ENCODE measurements around the gene SYT17. TPM values are rescaled to one million over a fixed set of nuclear protein-coding genes. Genes with fewer than 3 reads are reported as not detected.

The SYT17 gene
- polyA plus RNA-seq, 3 donors: 0.81 to 4.9 (median 1.1) TPM

DNA sequence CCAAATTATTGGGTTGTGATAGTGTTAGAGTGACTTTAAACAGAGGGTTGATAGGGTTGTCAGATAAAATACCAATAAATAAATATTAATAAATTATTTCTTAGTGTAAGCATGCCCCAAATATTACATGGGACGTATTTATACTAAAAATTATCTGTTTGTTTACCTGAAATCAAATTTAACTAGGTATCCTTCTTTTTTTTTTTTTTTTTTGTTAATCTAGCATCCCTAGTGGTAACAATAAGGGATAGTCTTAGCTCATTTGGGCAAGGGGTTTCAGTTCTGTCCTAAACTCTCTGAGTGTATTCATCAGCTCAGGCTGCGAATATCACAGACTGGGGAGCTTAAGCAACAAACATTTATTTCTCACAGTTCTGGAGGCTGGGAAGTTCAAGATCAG lies 118.8 kb downstream of the SYT17 start:
- no peaks in the 10 kb centered on the region for H3K36me3 ChIP-seq (replicated peaks in 1 of 2; ENCODE audit: control insufficient read depth in 1 of 2, insufficient read depth in 2 of 2, low read length in 2 of 2)
- H2AFZ ChIP-seq (ENCODE audit: insufficient read depth, low read depth, low read length, poor library complexity, severe bottlenecking): no peak overlapping the region
- H3K27ac ChIP-seq (ENCODE audit: low read depth in 1 of 2, low read length in 2 of 2): no peak overlapping the region
- no peak overlapping the region for H3K4me2 ChIP-seq (replicated peaks; ENCODE audit: extremely low read depth, low read length, poor library complexity, severe bottlenecking)
- peaks cover 0 to 3% of the 10 kb centered on the region in 2 donors for H3K4me1 ChIP-seq (ENCODE audit: control insufficient read depth in 1 of 2, insufficient read depth in 2 of 2, low read length in 2 of 2)
- H3K9me3 ChIP-seq (replicated peaks in 1 of 2; ENCODE audit: control insufficient read depth in 1 of 2, insufficient read depth in 1 of 2, low read length in 2 of 2): no peaks in the 10 kb centered on the region
- H3K9me3 Mint-ChIP-seq: no peaks in the 10 kb centered on the region
- H3K4me3 ChIP-seq (replicated peaks in 1 of 3; ENCODE audit: low read depth in 2 of 3, low read length in 3 of 3): no peak overlapping the region
- H3K4me1 Mint-ChIP-seq: peaks cover 10% of the 10 kb centered on the region
- intact Hi-C loops (cut with micrococcal nuclease): no loop called here
- WGBS (ENCODE audit: insufficient coverage): no CpG with 5 or more reads among the region's 2 CpGs
- peaks cover 2 to 4% of the 10 kb centered on the region in 2 donors for H3K27me3 ChIP-seq (ENCODE audit: control insufficient read depth in 2 of 2, insufficient read depth in 2 of 2, low read length in 2 of 2)
- no peak overlapping the region for H3K27ac Mint-ChIP-seq
- H4K20me1 ChIP-seq (ENCODE audit: insufficient read depth, low read length): no peaks in the 10 kb centered on the region
- TF ChIP-seq, protein P1, sequence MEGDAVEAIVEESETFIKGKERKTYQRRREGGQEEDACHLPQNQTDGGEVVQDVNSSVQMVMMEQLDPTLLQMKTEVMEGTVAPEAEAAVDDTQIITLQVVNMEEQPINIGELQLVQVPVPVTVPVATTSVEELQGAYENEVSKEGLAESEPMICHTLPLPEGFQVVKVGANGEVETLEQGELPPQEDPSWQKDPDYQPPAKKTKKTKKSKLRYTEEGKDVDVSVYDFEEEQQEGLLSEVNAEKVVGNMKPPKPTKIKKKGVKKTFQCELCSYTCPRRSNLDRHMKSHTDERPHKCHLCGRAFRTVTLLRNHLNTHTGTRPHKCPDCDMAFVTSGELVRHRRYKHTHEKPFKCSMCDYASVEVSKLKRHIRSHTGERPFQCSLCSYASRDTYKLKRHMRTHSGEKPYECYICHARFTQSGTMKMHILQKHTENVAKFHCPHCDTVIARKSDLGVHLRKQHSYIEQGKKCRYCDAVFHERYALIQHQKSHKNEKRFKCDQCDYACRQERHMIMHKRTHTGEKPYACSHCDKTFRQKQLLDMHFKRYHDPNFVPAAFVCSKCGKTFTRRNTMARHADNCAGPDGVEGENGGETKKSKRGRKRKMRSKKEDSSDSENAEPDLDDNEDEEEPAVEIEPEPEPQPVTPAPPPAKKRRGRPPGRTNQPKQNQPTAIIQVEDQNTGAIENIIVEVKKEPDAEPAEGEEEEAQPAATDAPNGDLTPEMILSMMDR (IDR thresholded peaks at IDR 0.05): no peak
- DNase-seq: no peak
- H3K79me2 ChIP-seq (ENCODE audit: insufficient read depth, low read length): no peaks in the 10 kb centered on the region
- H3K9ac ChIP-seq (ENCODE audit: insufficient read depth, low read length, poor library complexity, severe bottlenecking): no peak overlapping the region
- peaks cover 3 to 10% (median 8%) of the 10 kb centered on the region in 3 donors for H3K27me3 Mint-ChIP-seq (ENCODE audit: low read depth in 3 of 3)
- no peaks in the 10 kb centered on the region for H3K36me3 Mint-ChIP-seq
- no peak overlapping the region for H3K4me3 Mint-ChIP-seq

DNA sequence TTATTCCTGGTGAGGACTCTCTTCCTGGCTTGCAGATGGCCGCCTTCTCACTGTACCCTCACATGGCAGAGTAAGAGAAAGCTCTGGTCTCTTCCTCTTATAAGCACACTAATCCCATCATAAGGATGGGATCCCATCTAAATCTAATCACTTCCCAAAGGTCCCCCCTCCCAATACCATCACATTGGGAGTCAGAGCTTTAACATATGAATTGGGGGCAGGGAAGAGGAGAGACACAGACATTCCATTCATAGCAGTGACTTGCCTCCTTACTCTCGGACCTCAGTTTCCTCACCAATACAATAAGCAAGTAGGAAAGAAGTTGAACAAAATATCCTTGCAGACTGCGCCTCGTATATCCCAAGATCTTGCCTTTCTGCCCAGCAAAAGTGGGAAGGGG lies 119.2 kb downstream of the SYT17 start:
- no peak overlapping the region for H3K9ac ChIP-seq (ENCODE audit: insufficient read depth, low read length, poor library complexity, severe bottlenecking)
- H3K27ac ChIP-seq (ENCODE audit: low read depth in 1 of 2, low read length in 2 of 2): no peak overlapping the region
- no peaks in the 10 kb centered on the region for H3K79me2 ChIP-seq (ENCODE audit: insufficient read depth, low read length)
- H3K4me3 Mint-ChIP-seq: no peak overlapping the region
- peaks cover 2 to 4% of the 10 kb centered on the region in 2 donors for H3K27me3 ChIP-seq (ENCODE audit: control insufficient read depth in 2 of 2, insufficient read depth in 2 of 2, low read length in 2 of 2)
- H3K27me3 Mint-ChIP-seq (ENCODE audit: low read depth in 3 of 3): peaks cover 3 to 10% (median 7%) of the 10 kb centered on the region in 3 donors
- WGBS (ENCODE audit: insufficient coverage): no CpG with 5 or more reads among the region's 4 CpGs
- intact Hi-C loops (cut with micrococcal nuclease): no loop called here
- H3K36me3 ChIP-seq (replicated peaks in 1 of 2; ENCODE audit: control insufficient read depth in 1 of 2, insufficient read depth in 2 of 2, low read length in 2 of 2): no peaks in the 10 kb centered on the region
- H3K9me3 ChIP-seq (replicated peaks in 1 of 2; ENCODE audit: control insufficient read depth in 1 of 2, insufficient read depth in 1 of 2, low read length in 2 of 2): no peaks in the 10 kb centered on the region
- peaks cover 10% of the 10 kb centered on the region for H3K4me1 Mint-ChIP-seq
- no peak overlapping the region for H3K4me3 ChIP-seq (replicated peaks in 1 of 3; ENCODE audit: low read depth in 2 of 3, low read length in 3 of 3)
- no peaks in the 10 kb centered on the region for H3K9me3 Mint-ChIP-seq
- no peak overlapping the region for H3K27ac Mint-ChIP-seq
- H3K4me2 ChIP-seq (replicated peaks; ENCODE audit: extremely low read depth, low read length, poor library complexity, severe bottlenecking): no peak overlapping the region
- H3K4me1 ChIP-seq (ENCODE audit: control insufficient read depth in 1 of 2, insufficient read depth in 2 of 2, low read length in 2 of 2): peaks cover 0 to 3% of the 10 kb centered on the region in 2 donors
- TF ChIP-seq, protein P1 (IDR thresholded peaks at IDR 0.05): no peak
- DNase-seq: no peak
- H3K36me3 Mint-ChIP-seq: no peaks in the 10 kb centered on the region
- H2AFZ ChIP-seq (ENCODE audit: insufficient read depth, low read depth, low read length, poor library complexity, severe bottlenecking): no peak overlapping the region
- no peaks in the 10 kb centered on the region for H4K20me1 ChIP-seq (ENCODE audit: insufficient read depth, low read length)
